PC-3 (cell line): ENCODE measurements around the gene NXPH1.

Source experiments
- EZH2 ChIP-seq: fragments of 300-600 bp; sonication (generic); IDR thresholded peaks from one replicate; pipeline ENCODE4 v1.6.1; 2017; ENCODE audit warnings: antibody characterized with exemption, mild to moderate bottlenecking, low read length; ENCODE audit not compliant: unreplicated experiment
- EZH2phosphoT487 ChIP-seq: fragments of 300-600 bp; sonication (generic); IDR thresholded peaks from 2 replicates; pipeline ENCODE4 v1.6.1; 2018; ENCODE audit warnings: mild to moderate bottlenecking, antibody characterized with exemption, low read length, borderline replicate concordance
- TF ChIP-seq, protein P1 (sequence below): fragments of 300-600 bp; sonication (generic); conservative IDR thresholded peaks from 2 replicates; pipeline ENCODE4 v1.5.1; 2017; ENCODE audit warnings: antibody characterized with exemption, low read depth, mild to moderate bottlenecking, low read length

GRCh38 chr7:8418629-8419245 is 14.7 kb upstream of the NXPH1 start:
- TF ChIP-seq, protein P1, sequence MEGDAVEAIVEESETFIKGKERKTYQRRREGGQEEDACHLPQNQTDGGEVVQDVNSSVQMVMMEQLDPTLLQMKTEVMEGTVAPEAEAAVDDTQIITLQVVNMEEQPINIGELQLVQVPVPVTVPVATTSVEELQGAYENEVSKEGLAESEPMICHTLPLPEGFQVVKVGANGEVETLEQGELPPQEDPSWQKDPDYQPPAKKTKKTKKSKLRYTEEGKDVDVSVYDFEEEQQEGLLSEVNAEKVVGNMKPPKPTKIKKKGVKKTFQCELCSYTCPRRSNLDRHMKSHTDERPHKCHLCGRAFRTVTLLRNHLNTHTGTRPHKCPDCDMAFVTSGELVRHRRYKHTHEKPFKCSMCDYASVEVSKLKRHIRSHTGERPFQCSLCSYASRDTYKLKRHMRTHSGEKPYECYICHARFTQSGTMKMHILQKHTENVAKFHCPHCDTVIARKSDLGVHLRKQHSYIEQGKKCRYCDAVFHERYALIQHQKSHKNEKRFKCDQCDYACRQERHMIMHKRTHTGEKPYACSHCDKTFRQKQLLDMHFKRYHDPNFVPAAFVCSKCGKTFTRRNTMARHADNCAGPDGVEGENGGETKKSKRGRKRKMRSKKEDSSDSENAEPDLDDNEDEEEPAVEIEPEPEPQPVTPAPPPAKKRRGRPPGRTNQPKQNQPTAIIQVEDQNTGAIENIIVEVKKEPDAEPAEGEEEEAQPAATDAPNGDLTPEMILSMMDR, result peak; percentile 86
- TF ChIP-seq EZH2 (no peak), EZH2phosphoT487 (no peak)
